GM18870 (cell line): ENCODE data around the gene PRR7.
A peak's percentile ranks its signal among the peaks of the same experiment; 100 is the strongest.

ENCODE experiments used
- ATAC-seq: cut with Tn5 transposase; IDR thresholded peaks from one replicate; pipeline ENCODE4 v1.9.1; 2021; ENCODE audit warnings: moderate library complexity; ENCODE audit not compliant: unreplicated experiment

Gene PRR7

DNA sequence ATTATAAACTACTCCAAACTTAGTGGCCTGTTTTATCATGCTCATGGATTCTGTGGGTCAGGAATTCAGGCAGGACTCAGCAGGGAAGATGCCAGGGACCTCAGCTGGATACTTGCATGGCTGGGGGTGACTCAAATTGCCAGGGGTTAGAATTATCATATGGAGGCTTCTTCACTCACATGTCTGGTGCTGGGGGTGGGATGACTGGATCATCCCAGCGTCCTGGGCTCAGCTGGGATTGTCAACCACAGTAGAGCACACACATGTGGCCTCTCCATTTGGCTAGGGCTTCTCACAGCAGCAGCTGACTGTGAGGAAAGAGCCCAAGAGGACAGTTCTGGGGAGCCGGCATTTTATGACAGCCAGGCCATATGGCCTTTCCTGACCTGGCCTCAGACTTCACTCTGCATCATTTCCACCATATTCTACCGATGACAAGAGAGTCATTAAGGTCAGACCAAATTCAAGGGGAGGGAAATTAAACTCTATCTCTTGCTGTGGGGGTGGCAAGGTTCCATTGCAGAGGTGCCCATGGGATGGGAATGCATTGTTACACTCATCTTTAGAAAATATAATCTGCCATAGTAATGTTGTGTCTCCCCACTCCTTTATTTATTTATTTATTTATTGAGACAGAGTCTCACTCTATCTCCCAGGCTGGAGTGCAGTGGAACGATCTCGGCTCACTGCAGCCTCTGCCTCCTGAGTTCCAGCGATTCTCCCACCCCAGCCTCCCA lies 25.4 kb upstream of the PRR7 start:
- ATAC-seq = no peak

DNA sequence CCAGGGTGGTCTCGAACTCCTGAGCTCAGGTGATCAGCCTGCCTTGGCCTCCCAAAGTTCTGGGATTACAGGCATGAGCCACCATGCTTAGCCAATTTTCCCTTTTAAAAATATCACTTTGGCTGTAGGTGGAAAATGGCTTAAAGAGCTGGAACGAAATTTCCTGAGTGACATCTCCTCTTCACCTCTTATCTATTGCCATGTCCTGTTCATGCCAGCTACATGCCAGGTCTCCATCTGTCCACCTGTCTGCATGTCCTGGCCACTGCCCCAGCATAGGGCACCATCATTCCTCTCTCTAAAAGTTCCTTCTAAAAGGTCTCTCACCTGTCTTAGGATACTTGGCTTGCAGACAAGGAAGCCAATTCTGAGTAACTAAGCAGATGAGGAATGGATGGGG lies 22.9 kb upstream of the PRR7 start:
- ATAC-seq = no peak

GRCh38 chr5:177425196-177425800 lies 21.3 kb upstream of the PRR7 start:
- no peak for ATAC-seq

DNA sequence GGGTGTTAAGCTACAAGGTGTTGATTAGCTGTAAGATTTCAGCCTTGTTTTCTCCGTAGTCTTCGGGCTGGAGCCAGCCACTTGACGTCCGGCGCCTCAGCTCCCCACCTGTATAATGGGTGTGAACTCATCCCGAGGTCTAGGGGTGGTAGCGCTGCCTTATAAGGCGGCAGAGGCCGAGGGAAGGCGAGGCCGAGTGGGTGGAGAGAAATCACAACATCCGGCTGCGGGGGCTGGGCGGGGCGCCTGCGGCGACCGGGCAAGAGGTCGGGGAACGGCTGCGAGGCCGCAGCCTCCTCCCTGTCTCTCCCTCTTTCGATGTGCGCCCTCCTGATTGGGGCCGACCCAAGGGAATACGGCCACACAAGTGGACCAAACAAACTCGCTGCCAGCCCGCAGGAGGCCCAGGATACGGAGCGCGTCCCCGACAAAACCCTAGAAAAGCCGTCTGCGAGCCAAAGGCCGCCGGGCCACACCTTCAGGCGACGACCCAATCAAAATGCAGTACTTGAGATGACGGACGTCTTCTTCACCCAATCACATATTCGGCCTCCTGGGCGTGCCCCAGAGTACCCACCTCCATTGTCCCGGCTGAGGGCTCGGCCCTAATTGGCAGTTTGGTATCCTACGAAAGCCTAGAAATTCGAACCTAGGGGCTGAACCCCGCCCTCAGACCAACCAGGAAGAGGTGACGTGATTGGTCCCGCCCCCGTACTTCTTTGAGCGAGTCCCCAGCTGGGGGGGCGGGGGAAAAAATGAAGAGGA lies 20.6 kb upstream of the PRR7 start:
- peak; percentile 86 for ATAC-seq

DNA sequence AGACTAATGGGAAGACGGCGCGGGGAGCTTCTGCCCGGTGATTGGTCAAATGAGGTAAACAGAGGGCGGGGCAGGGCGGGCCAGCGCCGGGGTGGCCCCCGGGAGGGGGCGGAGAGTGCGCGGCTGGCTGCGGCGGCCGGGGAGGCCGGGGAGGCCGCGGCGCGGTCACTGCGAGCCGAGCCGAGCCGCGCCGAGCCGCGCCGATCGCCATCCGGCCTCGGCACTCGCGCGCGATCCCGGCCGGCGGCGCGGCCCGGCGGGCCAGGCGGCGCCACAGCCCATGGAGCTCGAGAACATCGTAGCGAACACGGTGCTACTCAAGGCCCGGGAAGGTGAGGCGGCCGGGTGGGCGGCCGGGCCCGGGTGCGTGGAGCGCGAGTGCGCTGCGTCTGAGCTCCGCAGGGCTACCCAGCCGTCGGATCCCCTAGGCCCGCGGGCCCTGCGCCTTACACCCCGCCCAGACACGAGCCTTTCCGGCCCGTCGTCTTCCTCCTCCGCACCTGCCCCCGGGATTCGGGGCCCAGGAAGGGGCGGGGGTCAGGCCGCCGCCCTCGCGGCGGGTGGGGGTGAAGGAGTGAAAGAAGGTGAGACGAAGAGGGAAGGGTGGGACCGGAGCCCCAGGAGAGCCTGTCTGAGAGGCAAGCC lies 19.9 kb upstream of the PRR7 start, which contains the start of gene GRK6:
TSS of gene GRK6 (plus strand) at position 111 of the 645 bp plus-strand sequence. CDS start at position 281, 170 bp downstream.
- ATAC-seq = no peak

DNA sequence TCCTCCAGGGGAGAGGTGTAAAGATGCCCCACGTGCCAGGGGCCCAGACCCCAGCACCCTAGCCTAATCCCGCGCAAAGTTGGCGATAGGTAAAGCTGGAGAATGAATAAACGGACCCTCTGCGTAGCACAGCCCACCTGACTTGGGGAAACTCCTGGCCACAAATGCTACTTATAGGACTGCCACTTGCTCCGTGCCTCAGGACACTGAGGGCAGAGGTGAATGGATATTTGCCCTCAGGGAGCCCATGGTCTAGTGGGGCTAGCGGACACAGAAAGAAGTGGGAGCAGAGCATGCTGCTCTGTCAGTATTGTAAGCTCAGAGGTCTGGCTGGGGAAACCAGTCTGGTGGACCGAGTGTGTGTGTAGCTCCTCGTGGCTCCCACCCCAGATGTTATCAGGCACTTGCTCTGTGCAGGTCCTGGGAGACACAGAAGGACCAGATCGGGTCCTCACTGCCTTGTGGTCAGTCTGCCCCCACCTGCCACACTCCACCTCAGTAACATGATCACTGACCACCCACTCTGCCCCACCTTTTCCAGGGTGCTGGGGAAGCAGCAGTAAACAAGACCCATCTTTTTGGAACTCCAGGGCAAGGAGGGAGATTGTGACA lies 19.3 kb upstream of the PRR7 start:
- no peak for ATAC-seq

GRCh38 chr5:177427919-177428573 lies 18.6 kb upstream of the PRR7 start:
- ATAC-seq = no peak

DNA sequence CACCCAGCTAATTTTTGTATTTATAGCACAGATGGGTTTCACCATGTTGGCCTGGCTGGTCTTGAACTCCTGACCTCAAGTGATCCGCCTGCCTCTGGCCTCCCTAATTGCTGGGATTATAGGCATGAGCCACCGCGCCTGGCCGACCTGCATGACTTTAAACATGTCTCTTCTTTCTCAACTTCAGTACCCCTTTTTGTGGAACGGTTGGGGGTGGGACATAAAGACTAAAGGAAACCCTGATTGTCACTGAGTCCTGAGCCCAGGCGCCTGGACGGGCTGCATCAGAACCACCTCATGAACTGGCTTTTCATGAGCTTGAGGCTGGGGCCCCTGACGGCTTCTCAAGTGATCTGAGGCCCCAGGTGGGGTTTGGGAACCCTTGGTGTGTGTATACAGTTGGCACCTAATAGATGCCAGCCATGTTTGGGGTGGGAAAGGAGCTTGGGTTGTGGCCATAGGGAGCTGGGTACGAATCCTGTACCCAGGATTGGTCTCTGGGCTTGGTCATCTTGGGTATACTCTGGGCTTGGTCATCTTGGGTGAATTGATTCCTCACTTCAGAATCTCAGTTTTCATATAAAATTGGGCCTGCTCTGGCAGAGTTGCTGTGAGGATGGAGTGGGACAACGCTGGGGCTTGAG lies 17.9 kb upstream of the PRR7 start:
- no peak for ATAC-seq

DNA sequence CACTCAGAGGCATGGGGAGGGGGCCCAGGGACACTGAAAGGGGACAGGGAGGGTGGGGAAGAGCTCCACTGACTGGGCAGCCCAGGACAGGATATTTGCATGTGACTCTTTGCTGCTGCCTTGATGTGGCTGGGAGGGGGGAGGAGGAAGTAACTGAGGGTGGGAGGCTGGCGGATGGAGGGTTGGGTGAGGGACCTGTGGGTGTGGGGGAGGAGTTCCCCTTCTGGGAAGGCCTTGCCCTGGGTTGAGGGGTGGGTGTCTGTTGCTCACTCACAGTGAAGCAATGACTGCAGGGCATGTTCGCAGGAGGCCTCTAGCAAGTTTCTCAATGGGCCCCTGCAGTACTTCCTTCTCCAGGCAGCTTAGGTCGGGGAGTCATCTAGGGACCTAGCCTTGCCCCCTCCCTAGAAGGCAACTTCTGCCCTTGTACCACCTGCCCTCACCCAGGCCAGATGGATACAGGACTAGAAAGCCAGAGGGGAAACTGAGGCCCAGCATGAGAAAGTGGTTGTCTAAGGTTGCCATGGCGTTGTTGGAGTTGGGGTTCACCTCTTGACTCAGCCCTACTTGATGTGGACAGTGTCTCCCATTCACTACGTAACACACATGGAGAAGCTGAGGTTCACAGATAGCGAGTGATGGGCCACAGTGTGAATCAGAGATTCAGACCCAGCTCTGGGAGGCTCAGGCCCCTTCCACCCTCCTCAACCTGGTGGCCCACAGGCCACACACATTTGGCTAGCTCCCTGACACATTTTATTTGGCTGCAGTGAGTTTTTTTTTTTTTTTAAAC lies 17.2 kb upstream of the PRR7 start:
- no peak for ATAC-seq

DNA sequence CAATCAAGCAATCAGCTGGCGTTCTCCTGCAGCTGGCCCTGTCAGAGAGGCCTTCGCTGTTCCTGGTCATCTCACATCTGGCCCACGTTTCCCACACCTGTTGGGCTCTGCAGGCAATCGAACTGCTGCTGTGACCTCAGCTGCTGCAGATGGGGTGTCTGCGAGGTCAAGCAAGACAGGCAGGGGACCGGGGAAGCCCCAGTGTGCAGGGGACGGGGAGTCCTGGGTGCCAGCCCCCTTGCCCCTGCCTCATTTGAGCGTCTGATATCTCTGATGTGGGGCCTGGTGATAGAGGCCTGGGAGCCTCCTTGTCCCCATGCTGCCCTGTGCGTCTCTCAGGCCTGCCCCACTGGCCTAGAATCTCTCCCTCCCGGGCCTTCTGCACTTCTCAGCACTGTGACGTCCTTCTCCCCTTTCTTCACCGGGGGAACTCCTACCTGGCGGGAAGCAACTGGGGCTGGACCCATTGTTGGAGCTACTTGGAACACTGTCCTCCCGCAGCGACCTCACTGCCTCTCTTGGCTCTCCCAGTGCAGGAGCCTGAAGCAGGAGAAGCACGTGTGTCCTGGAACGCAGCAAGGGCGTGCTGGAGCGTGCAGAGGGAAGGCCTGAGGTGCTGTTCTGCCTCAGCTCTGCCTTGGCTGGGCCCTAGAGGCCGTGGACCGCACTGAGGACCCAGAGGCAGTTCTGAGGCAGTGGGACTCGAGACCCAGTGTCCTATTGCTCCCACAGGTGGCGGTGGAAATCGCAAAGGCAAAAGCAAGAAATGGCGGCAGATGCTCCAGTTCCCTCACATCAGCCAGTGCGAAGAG lies 16.3 kb upstream of the PRR7 start:
- ATAC-seq = no peak

- ATAC-seq = no peak
Measured at GRCh38 chr5:177430972-177431316, 15.7 kb upstream of the PRR7 start.

GRCh38 chr5:177431317-177432142 lies 15.1 kb upstream of the PRR7 start:
- peak; percentile 38 for ATAC-seq

DNA sequence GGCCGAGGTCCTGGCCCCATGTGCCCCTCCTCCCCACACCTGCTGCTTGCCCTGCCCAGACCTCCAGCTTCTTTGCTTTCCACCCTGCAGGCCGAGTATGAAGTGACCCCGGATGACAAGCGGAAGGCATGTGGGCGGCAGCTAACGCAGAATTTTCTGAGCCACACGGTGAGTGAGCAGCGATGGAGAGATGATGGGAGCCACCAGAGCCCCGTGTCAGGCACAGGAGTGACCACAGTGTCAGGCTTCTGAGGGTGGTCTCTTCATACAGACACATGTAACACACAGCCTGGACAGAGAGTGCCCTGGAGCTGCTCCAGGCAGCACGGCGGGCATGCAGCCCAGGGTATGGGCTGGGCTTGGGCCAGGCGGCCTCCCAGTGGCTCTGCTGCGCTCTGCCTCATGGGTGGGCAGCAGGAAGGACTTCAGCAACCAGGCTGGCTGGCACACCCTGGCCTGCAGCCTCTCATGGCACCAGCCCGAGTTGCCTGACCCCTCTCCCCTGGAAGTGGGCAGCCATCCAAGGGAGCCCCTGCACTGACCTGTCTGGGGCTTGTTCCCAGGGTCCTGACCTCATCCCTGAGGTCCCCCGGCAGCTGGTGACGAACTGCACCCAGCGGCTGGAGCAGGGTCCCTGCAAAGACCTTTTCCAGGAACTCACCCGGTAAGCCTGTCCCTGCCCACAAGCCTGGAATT lies 14.3 kb upstream of the PRR7 start:
- no peak for ATAC-seq

GRCh38 chr5:177432839-177433657 lies 13.6 kb upstream of the PRR7 start:
- no peak for ATAC-seq

DNA sequence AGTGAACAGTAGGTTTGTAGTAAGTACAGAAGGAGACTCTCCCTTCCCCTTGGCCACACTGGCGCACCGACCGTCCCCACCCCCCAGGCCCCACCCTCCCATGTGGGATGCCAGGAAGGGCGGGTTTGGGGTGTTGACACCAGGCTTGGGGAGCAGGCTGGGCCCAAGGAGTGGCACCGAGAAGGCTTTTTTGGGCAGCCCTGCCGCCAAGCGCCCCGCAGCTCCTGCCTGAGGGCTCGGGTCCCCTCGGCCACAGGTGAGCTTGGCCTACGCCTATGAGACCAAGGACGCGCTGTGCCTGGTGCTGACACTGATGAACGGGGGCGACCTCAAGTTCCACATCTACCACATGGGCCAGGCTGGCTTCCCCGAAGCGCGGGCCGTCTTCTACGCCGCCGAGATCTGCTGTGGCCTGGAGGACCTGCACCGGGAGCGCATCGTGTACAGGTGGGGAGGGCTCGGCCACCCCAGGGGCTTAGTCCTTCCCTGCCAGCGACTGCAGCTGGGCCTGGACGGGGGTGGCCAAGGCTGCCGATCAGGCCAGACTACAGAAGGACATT lies 12.9 kb upstream of the PRR7 start:
- no peak for ATAC-seq

GRCh38 chr5:177434437-177434836 lies 12.2 kb upstream of the PRR7 start:
- ATAC-seq = no peak
